ENCODE measurements around the gene GNG12.
A peak's percentile ranks its signal among the peaks of the same experiment; 100 is the strongest.

The GNG12 gene

GRCh38 chr1:67850611-67851075 lies 17.4 kb upstream of the GNG12 start:
- Histone ChIP-seq H4K20me1 (ENCODE audit: low read depth, low read length) (no peaks in the 10 kb centered on the region), H3K27ac (ENCODE audit: low read depth, low read length) (no peak overlapping the region), H3K27me3 (ENCODE audit: low read length) (0 out of 2 replicates have a peak, but pooled peaks cover 3% of the 10 kb centered on the region), H3K36me3 (ENCODE audit: low read length) (no peaks in the 10 kb centered on the region), H3K9ac (ENCODE audit: low read length) (no peak overlapping the region), H3K4me3 (ENCODE audit: insufficient read depth, low read length, poor library complexity, severe bottlenecking) (no peak overlapping the region), H3K79me2 (ENCODE audit: insufficient read depth, low read length) (no peaks in the 10 kb centered on the region), H2AFZ (ENCODE audit: low read depth, low read length, severe bottlenecking) (no peak overlapping the region), H3F3A (ENCODE audit: insufficient read depth) (no peaks in the 10 kb centered on the region), H3K9me2 (replicated peaks; ENCODE audit: insufficient read depth, low read length) (no peaks in the 10 kb centered on the region), H3K4me2 (ENCODE audit: low read depth, low read length, poor library complexity, severe bottlenecking) (no peak overlapping the region), H3K9me3 (ENCODE audit: insufficient read depth, low read length) (no peaks in the 10 kb centered on the region)
- no peak for TF ChIP-seq CTCF (IDR thresholded peaks at IDR 0.05; ENCODE audit: insufficient read depth, low read length, poor library complexity, severe bottlenecking)
- TF ChIP-seq EZH2phosphoT487 (conservative IDR thresholded peaks at IDR 0.05; ENCODE audit: low read length), result no peak

GRCh38 chr1:67850151-67850551 lies 16.9 kb upstream of the GNG12 start:
- H3K27ac ChIP-seq (ENCODE audit: low read depth, low read length), result no peak overlapping the region

GRCh38 chr1:67847466-67847865 lies 14.2 kb upstream of the GNG12 start:
- Histone ChIP-seq H3F3A (ENCODE audit: insufficient read depth) (no peaks in the 10 kb centered on the region), H3K27me3 (ENCODE audit: low read length) (no peaks in the 10 kb centered on the region), H3K4me2 (ENCODE audit: low read depth, low read length, poor library complexity, severe bottlenecking) (no peak overlapping the region), H3K9me2 (replicated peaks; ENCODE audit: insufficient read depth, low read length) (no peaks in the 10 kb centered on the region), H3K4me3 (ENCODE audit: insufficient read depth, low read length, poor library complexity, severe bottlenecking) (no peak overlapping the region), H3K9ac (ENCODE audit: low read length) (no peak overlapping the region), H3K79me2 (ENCODE audit: insufficient read depth, low read length) (no peaks in the 10 kb centered on the region), H3K36me3 (ENCODE audit: low read length) (no peaks in the 10 kb centered on the region), H2AFZ (ENCODE audit: low read depth, low read length, severe bottlenecking) (no peak overlapping the region), H4K20me1 (ENCODE audit: low read depth, low read length) (no peaks in the 10 kb centered on the region), H3K27ac (ENCODE audit: low read depth, low read length) (no peak overlapping the region), H3K9me3 (ENCODE audit: insufficient read depth, low read length) (no peaks in the 10 kb centered on the region)
- TF ChIP-seq CTCF (IDR thresholded peaks at IDR 0.05; ENCODE audit: insufficient read depth, low read length, poor library complexity, severe bottlenecking), result no peak
- no peak for TF ChIP-seq EZH2phosphoT487 (conservative IDR thresholded peaks at IDR 0.05; ENCODE audit: low read length)

More at GRCh38 chr1:67850151-67850551, 16.9 kb upstream of the GNG12 start:
- H3K9me3 ChIP-seq (ENCODE audit: insufficient read depth, low read length), result no peaks in the 10 kb centered on the region
- no peak overlapping the region for H3K4me2 ChIP-seq (ENCODE audit: low read depth, low read length, poor library complexity, severe bottlenecking)
- H3K27me3 ChIP-seq (ENCODE audit: low read length), result no peaks in the 10 kb centered on the region
- no peak overlapping the region for H2AFZ ChIP-seq (ENCODE audit: low read depth, low read length, severe bottlenecking)
- no peak for TF ChIP-seq EZH2phosphoT487 (conservative IDR thresholded peaks at IDR 0.05; ENCODE audit: low read length)
- peak; percentile 54 for TF ChIP-seq CTCF (IDR thresholded peaks at IDR 0.05; ENCODE audit: insufficient read depth, low read length, poor library complexity, severe bottlenecking)
- no peaks in the 10 kb centered on the region for H3K9me2 ChIP-seq (replicated peaks; ENCODE audit: insufficient read depth, low read length)
- H3K79me2 ChIP-seq (ENCODE audit: insufficient read depth, low read length), result no peaks in the 10 kb centered on the region
- no peak overlapping the region for H3K9ac ChIP-seq (ENCODE audit: low read length)
- no peak overlapping the region for H3K4me3 ChIP-seq (ENCODE audit: insufficient read depth, low read length, poor library complexity, severe bottlenecking)
- H3K36me3 ChIP-seq (ENCODE audit: low read length), result no peaks in the 10 kb centered on the region
- no peaks in the 10 kb centered on the region for H4K20me1 ChIP-seq (ENCODE audit: low read depth, low read length)
- no peaks in the 10 kb centered on the region for H3F3A ChIP-seq (ENCODE audit: insufficient read depth)

Data from SU-DHL-6 (cell line).